Breast epithelium (tissue), 3 donors: ENCODE measurements around the gene PEX10.

Source experiments
- POLR2A ChIP-seq: fragments of 450-650 bp; IDR thresholded peaks from one replicate; pipeline ENCODE4 v1.6.1; 2016; ENCODE audit warnings: antibody characterized with exemption, mild to moderate bottlenecking, moderate library complexity
- TF ChIP-seq, protein P1 (sequence below), 3 donors: fragments of 450-650 bp; IDR thresholded peaks; one replicate each; pipeline ENCODE4 v1.5.1; 2016 to 2017; ENCODE audit warnings: antibody characterized with exemption in 3 of 3, mild to moderate bottlenecking in 3 of 3, moderate library complexity in 3 of 3

DNA sequence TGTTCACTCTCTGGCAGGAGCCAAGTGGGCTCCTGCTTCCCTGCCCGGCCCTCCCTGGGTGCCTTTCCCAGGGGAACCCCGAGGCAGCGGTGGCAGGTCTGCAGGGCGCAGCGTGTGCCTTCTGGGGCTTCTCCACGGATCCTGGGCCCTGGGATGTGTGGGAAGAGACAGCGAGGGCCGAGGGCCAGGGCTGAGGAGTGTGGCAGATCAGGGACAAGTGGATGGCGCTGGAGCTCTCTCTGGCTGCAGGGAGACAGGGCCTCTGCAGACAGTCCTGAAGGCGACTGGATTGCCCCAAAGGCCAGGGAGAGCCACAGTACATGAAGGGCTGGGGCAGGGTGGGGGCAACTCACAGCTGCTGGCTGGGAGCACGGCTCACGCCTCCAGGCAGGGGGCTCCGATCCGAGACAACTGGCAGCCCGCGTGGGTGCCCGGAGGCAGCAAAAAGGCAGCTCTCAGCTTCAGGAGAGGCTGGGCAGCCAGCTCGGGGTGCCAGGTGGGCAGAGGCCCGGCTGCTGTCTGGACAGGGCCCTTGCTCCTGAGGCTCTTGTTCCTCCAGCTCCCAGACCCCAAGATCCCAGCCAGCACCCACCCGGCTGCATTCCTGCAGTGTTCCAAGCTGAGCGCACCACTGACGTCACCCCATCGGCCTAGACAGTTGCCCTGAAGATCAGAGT, 37.0 kb downstream of the PEX10 start:
- no peak for TF ChIP-seq POLR2A
- TF ChIP-seq, protein P1, sequence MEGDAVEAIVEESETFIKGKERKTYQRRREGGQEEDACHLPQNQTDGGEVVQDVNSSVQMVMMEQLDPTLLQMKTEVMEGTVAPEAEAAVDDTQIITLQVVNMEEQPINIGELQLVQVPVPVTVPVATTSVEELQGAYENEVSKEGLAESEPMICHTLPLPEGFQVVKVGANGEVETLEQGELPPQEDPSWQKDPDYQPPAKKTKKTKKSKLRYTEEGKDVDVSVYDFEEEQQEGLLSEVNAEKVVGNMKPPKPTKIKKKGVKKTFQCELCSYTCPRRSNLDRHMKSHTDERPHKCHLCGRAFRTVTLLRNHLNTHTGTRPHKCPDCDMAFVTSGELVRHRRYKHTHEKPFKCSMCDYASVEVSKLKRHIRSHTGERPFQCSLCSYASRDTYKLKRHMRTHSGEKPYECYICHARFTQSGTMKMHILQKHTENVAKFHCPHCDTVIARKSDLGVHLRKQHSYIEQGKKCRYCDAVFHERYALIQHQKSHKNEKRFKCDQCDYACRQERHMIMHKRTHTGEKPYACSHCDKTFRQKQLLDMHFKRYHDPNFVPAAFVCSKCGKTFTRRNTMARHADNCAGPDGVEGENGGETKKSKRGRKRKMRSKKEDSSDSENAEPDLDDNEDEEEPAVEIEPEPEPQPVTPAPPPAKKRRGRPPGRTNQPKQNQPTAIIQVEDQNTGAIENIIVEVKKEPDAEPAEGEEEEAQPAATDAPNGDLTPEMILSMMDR (IDR thresholded peaks at IDR 0.05): no peak
